ENCODE results near the gene METTL8. TPM values are rescaled to one million over a fixed set of nuclear protein-coding genes. Genes with fewer than 3 reads are reported as not detected.

The METTL8 gene
- total RNA-seq, 2 donors from 2014 or later, result 25.6 to 31.0 TPM

GRCh38 chr2:171404719-171405118 lies 29.1 kb downstream of the METTL8 start:
- DNase-seq (no peak), ATAC-seq (replicated peaks in 1 of 2) (no peak)
- H3K4me1 Mint-ChIP-seq (ENCODE audit: low read depth), result peaks cover 40% of the 10 kb centered on the region
- H3K27me3 Mint-ChIP-seq (ENCODE audit: low read depth), result no peaks in the 10 kb centered on the region
- no peak overlapping the region for H3K4me3 Mint-ChIP-seq
- H3K9me3 Mint-ChIP-seq, result peaks cover 6% of the 10 kb centered on the region in 2 donors
- no peak overlapping the region for H3K27ac Mint-ChIP-seq
- peaks cover 13 to 18% of the 10 kb centered on the region in 2 donors for H3K36me3 Mint-ChIP-seq (ENCODE audit: insufficient read depth in 2 of 2)

GRCh38 chr2:171404261-171404660 lies 29.5 kb downstream of the METTL8 start:
- Mint-ChIP-seq H3K36me3 (ENCODE audit: insufficient read depth in 2 of 2) (peaks cover 13 to 18% of the 10 kb centered on the region in 2 donors), H3K4me3 (no peak overlapping the region), H3K27me3 (ENCODE audit: low read depth) (no peaks in the 10 kb centered on the region), H3K9me3 (peaks cover 6% of the 10 kb centered on the region in 2 donors), H3K4me1 (ENCODE audit: low read depth) (peaks cover 39% of the 10 kb centered on the region), H3K27ac (no peak overlapping the region)
- DNase-seq (no peak), ATAC-seq (replicated peaks in 1 of 2) (no peak)

GRCh38 chr2:171402906-171403580 lies 30.7 kb downstream of the METTL8 start:
- Mint-ChIP-seq H3K4me1 (ENCODE audit: low read depth) (peaks cover 47% of the 10 kb centered on the region), H3K36me3 (ENCODE audit: insufficient read depth in 2 of 2) (peaks cover 13 to 23% of the 10 kb centered on the region in 2 donors)
- ATAC-seq (replicated peaks in 1 of 2), result peak; percentile 67 to 77

GRCh38 chr2:171401947-171402346 lies 31.8 kb downstream of the METTL8 start:
- DNase-seq (no peak), ATAC-seq (replicated peaks in 1 of 2) (no peak)

More at GRCh38 chr2:171402906-171403580, 30.7 kb downstream of the METTL8 start:
- no peak for DNase-seq
- H3K27ac Mint-ChIP-seq, result peak overlapping the region; percentile 2
- no peaks in the 10 kb centered on the region for H3K27me3 Mint-ChIP-seq (ENCODE audit: low read depth)
- peak overlapping the region in 1 of 2 donors; percentile 2 for H3K4me3 Mint-ChIP-seq
- H3K9me3 Mint-ChIP-seq, result peaks cover 6 to 9% of the 10 kb centered on the region in 2 donors

GRCh38 chr2:171400395-171400794 lies 33.4 kb downstream of the METTL8 start:
- peaks cover 11 to 25% of the 10 kb centered on the region in 2 donors for H3K36me3 Mint-ChIP-seq (ENCODE audit: insufficient read depth in 2 of 2)
- H3K27me3 Mint-ChIP-seq (ENCODE audit: low read depth), result no peaks in the 10 kb centered on the region
- peaks cover 36% of the 10 kb centered on the region for H3K4me1 Mint-ChIP-seq (ENCODE audit: low read depth)
- H3K4me3 Mint-ChIP-seq, result no peak overlapping the region
- peaks cover 6 to 9% of the 10 kb centered on the region in 2 donors for H3K9me3 Mint-ChIP-seq
- DNase-seq (no peak), ATAC-seq (replicated peaks in 1 of 2) (peak; percentile 60 to 75)
- H3K27ac Mint-ChIP-seq, result peak overlapping the region; percentile 1

More at GRCh38 chr2:171401947-171402346, 31.8 kb downstream of the METTL8 start:
- no peak overlapping the region for H3K4me3 Mint-ChIP-seq
- H3K4me1 Mint-ChIP-seq (ENCODE audit: low read depth), result peaks cover 39% of the 10 kb centered on the region
- peaks cover 13 to 27% of the 10 kb centered on the region in 2 donors for H3K36me3 Mint-ChIP-seq (ENCODE audit: insufficient read depth in 2 of 2)
- peaks cover 6 to 9% of the 10 kb centered on the region in 2 donors for H3K9me3 Mint-ChIP-seq
- no peaks in the 10 kb centered on the region for H3K27me3 Mint-ChIP-seq (ENCODE audit: low read depth)
- no peak overlapping the region for H3K27ac Mint-ChIP-seq

- Mint-ChIP-seq H3K4me1 (ENCODE audit: low read depth) (peaks cover 28% of the 10 kb centered on the region), H3K9me3 (peaks cover 6 to 8% of the 10 kb centered on the region in 2 donors), H3K27ac (no peak overlapping the region), H3K4me3 (no peak overlapping the region), H3K36me3 (ENCODE audit: insufficient read depth in 2 of 2) (peaks cover 11 to 25% of the 10 kb centered on the region in 2 donors), H3K27me3 (ENCODE audit: low read depth) (no peaks in the 10 kb centered on the region)
- DNase-seq (no peak), ATAC-seq (replicated peaks in 1 of 2) (no peak)
Measured at GRCh38 chr2:171399292-171399691, 34.5 kb downstream of the METTL8 start.

- no peak for DNase-seq
- Mint-ChIP-seq H3K27ac (no peak overlapping the region), H3K4me1 (ENCODE audit: low read depth) (peaks cover 42% of the 10 kb centered on the region), H3K36me3 (ENCODE audit: insufficient read depth in 2 of 2) (peaks cover 0 to 16% of the 10 kb centered on the region in 2 donors), H3K27me3 (ENCODE audit: low read depth) (no peaks in the 10 kb centered on the region), H3K9me3 (peaks cover 0 to 5% of the 10 kb centered on the region in 2 donors), H3K4me3 (no peak overlapping the region)
- no peak for ATAC-seq (replicated peaks in 1 of 2)
Measured at GRCh38 chr2:171394164-171394740, 39.5 kb downstream of the METTL8 start.

GRCh38 chr2:171393487-171393886 lies 40.3 kb downstream of the METTL8 start:
- H3K4me3 Mint-ChIP-seq, result no peak overlapping the region

GRCh38 chr2:171391532-171391931 lies 42.3 kb downstream of the METTL8 start:
- Mint-ChIP-seq H3K27ac (peak overlapping the region; percentile 34), H3K36me3 (ENCODE audit: insufficient read depth in 2 of 2) (peaks cover 2 to 6% of the 10 kb centered on the region in 2 donors), H3K4me3 (peak overlapping the region; percentile 24 to 47), H3K4me1 (ENCODE audit: low read depth) (peaks cover 34% of the 10 kb centered on the region), H3K9me3 (no peaks in the 10 kb centered on the region), H3K27me3 (ENCODE audit: low read depth) (no peaks in the 10 kb centered on the region)
- no peak for DNase-seq
- ATAC-seq (replicated peaks in 1 of 2), result no peak

More at GRCh38 chr2:171393487-171393886, 40.3 kb downstream of the METTL8 start:
- no peak for ATAC-seq (replicated peaks in 1 of 2)
- Mint-ChIP-seq H3K4me1 (ENCODE audit: low read depth) (peaks cover 35% of the 10 kb centered on the region), H3K36me3 (ENCODE audit: insufficient read depth in 2 of 2) (peaks cover 0 to 14% of the 10 kb centered on the region in 2 donors), H3K9me3 (peaks cover 0 to 5% of the 10 kb centered on the region in 2 donors), H3K27ac (no peak overlapping the region), H3K27me3 (ENCODE audit: low read depth) (no peaks in the 10 kb centered on the region)
- no peak for DNase-seq

- Mint-ChIP-seq H3K36me3 (ENCODE audit: insufficient read depth in 2 of 2) (peaks cover 2 to 5% of the 10 kb centered on the region in 2 donors), H3K27ac (peak overlapping the region; percentile 34), H3K4me1 (ENCODE audit: low read depth) (peaks cover 34% of the 10 kb centered on the region), H3K27me3 (ENCODE audit: low read depth) (no peaks in the 10 kb centered on the region), H3K4me3 (peak overlapping the region; percentile 24 to 47), H3K9me3 (no peaks in the 10 kb centered on the region)
- DNase-seq (peak; percentile 56 to 73), ATAC-seq (replicated peaks in 1 of 2) (peak; percentile 93 to 96)
Measured at GRCh38 chr2:171390941-171391516, 42.8 kb downstream of the METTL8 start.

GRCh38 chr2:171389780-171390179 lies 44.0 kb downstream of the METTL8 start:
- Mint-ChIP-seq H3K27ac (no peak overlapping the region), H3K27me3 (ENCODE audit: low read depth) (no peaks in the 10 kb centered on the region), H3K4me3 (peak overlapping the region; percentile 11 to 14), H3K4me1 (ENCODE audit: low read depth) (peaks cover 37% of the 10 kb centered on the region), H3K36me3 (ENCODE audit: insufficient read depth in 2 of 2) (peaks cover 2 to 9% of the 10 kb centered on the region in 2 donors), H3K9me3 (no peaks in the 10 kb centered on the region)
- no peak for ATAC-seq (replicated peaks in 1 of 2)
- DNase-seq, result no peak

- Mint-ChIP-seq H3K27ac (no peak overlapping the region), H3K9me3 (no peaks in the 10 kb centered on the region), H3K36me3 (ENCODE audit: insufficient read depth in 2 of 2) (peaks cover 2 to 9% of the 10 kb centered on the region in 2 donors), H3K4me1 (ENCODE audit: low read depth) (peaks cover 37% of the 10 kb centered on the region), H3K27me3 (ENCODE audit: low read depth) (no peaks in the 10 kb centered on the region), H3K4me3 (peak overlapping the region; percentile 11 to 14)
- ATAC-seq (replicated peaks in 1 of 2) (no peak), DNase-seq (no peak)
Measured at GRCh38 chr2:171389325-171389724, 44.5 kb downstream of the METTL8 start.

- DNase-seq, result no peak
- Mint-ChIP-seq H3K4me1 (ENCODE audit: low read depth) (peaks cover 32% of the 10 kb centered on the region), H3K4me3 (no peak overlapping the region), H3K27ac (no peak overlapping the region), H3K9me3 (peaks cover 0 to 2% of the 10 kb centered on the region in 2 donors), H3K36me3 (ENCODE audit: insufficient read depth in 2 of 2) (peaks cover 4 to 15% of the 10 kb centered on the region in 2 donors), H3K27me3 (ENCODE audit: low read depth) (no peaks in the 10 kb centered on the region)
- no peak for ATAC-seq (replicated peaks in 1 of 2)
Measured at GRCh38 chr2:171387052-171387451, 46.7 kb downstream of the METTL8 start.

Measured in activated T-cell treated with anti-CD3 and anti-CD28 coated beads, Interleukin-2, amount 50 U/mL, for 72 hours (primary cell).